Stimulated activated CD8-positive, alpha-beta memory T cell treated with anti-CD3 and anti-CD28 coated beads, Interleukin-12 subunit alpha, Interleukin-12 subunit beta, amount 100 ng/mL, for 24 hours (primary cell): ENCODE data around the gene TSPAN15.
"Not testable (repeated sequence)": the region's sequence is repeated elsewhere in the genome, so short reads cannot be mapped to it uniquely, and the experiment has no call there.

Experiments
- DNase-seq: peaks from one replicate; pipeline ENCODE4 v3.0.0-alpha.2; 2020; ENCODE audit errors: extremely low read depth

TSPAN15 gene

DNA sequence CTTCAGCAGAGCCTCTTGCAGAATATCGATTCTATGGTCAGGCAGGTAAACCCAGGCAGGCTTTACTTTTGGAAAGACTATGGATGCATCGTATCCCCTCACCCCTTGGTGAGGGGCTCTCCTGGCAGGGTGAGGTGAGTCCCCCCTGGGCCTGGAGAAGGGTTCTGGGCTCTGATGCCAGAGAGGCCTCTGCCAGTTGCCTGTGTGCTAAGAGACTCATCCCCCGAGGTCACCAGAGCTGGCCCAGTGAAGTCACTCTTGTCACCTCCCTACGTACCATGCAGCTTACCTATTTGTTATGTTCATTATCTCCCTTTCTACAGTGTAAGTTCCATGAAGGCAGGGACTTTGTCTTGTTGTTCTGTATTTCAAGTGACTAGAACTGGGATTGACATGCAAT, 51.3 kb downstream of the TSPAN15 start:
- no peak for DNase-seq

GRCh38 chr10:69503001-69503895, 52.0 kb downstream of the TSPAN15 start:
- no peak for DNase-seq

DNA sequence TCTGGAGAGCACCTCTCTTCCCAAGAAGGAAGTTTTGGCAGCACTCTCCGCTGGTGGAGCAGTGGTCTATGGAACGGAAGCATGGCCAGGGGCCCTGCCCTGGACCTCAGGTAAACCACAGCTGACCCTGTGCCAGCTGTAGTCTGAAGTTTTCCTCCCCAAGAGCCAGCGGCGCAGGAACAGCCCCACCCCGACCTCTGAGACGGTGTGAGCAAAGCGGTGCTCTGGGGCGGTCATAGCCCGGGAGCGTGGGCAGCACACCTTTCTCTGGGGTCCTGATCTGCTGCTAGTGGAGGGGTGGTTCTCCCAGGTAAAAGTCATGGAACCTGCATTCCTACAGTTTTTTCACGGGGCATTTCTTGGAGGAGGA, 52.6 kb downstream of the TSPAN15 start:
- no peak for DNase-seq

- no peak for DNase-seq
These were observed 53.4 kb downstream of the TSPAN15 start for GRCh38 chr10:69504576-69505250.

GRCh38 chr10:69505636-69506318, 54.5 kb downstream of the TSPAN15 start:
- DNase-seq, result no peak

DNA sequence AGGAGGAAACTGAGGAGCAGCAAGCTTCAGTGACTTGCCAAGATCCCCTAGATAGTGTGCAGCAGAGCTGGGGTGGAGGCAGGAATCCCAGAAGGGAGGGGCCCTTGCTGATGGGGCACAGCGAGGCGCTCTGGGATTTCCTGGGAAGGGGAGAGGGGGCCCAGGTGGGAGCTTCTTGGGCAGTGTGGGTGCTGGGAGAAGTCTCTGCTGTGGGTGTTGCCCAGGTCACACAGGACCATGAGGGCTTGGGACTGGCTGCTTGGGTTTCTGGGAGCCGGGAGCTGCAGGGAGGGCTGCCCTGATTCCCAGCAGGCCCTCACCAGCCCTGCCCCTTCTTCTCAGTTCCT, 55.2 kb downstream of the TSPAN15 start:
- no peak for DNase-seq

- no peak for DNase-seq
These were observed 55.8 kb downstream of the TSPAN15 start for GRCh38 chr10:69506834-69507713.

GRCh38 chr10:69508738-69509340, 57.6 kb downstream of the TSPAN15 start:
- no peak for DNase-seq

GRCh38 chr10:69512901-69513300, 61.6 kb downstream of the TSPAN15 start:
- DNase-seq, result no peak

DNA sequence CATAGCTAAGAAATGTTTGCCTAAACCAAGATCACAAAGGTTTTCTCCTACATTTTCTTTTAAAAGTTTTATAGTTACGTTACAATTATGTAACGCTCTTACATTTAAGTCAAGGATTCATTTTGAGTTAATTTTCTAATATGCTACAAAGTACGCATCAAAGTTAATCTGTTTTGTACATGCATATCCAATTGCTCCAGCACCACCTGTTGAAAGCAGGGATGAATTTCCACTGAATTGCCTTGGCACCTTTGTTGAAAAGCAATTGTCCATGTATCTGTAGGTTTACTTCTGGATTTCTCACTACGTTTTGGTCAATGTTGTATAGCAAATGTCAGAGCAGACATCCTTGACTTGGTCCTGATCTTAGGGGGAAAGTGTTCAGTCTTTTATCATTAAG, 62.4 kb downstream of the TSPAN15 start:
- DNase-seq, result no peak

DNA sequence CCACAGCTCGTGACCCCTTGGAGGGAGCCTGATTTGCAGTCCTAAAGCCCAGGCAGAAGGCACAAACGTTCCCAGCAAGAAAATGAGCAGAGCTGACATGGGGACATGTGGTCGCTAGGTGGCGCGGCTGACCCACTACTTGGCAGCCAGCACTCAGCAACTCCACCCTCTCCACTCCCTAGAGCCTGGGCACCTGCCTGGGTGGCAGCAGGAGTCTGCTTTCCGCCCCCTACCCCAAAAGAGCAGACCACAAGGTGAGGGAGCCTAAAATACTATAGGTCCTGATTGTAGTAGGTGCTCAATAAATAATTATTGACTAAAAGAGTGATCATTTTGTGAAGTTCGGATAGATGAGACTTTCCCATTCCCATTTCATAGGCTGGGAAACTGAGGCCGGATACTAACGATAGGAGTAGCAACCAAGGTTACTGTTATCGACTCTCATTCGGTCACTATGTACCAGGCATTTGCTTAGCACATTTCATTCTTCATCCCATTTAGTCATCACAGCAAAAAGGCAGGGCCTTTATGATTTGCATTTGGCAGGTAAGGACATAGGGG, 64.5 kb downstream of the TSPAN15 start:
- peak; percentile 42 for DNase-seq

- DNase-seq, result no peak
These were observed 65.1 kb downstream of the TSPAN15 start for GRCh38 chr10:69516316-69516715.

GRCh38 chr10:69516796-69517195, 65.5 kb downstream of the TSPAN15 start:
- no peak for DNase-seq

- no peak for DNase-seq
These were observed 66.1 kb downstream of the TSPAN15 start for GRCh38 chr10:69517271-69517848.

GRCh38 chr10:69527961-69528360, 76.7 kb downstream of the TSPAN15 start:
- no peak for DNase-seq

- DNase-seq, result no peak
These were observed 82.4 kb downstream of the TSPAN15 start for GRCh38 chr10:69533658-69534057.

GRCh38 chr10:69536521-69536920, 85.3 kb downstream of the TSPAN15 start:
- DNase-seq, result not testable (repeated sequence)

GRCh38 chr10:69537449-69537848, 86.2 kb downstream of the TSPAN15 start:
- DNase-seq, result no peak

DNA sequence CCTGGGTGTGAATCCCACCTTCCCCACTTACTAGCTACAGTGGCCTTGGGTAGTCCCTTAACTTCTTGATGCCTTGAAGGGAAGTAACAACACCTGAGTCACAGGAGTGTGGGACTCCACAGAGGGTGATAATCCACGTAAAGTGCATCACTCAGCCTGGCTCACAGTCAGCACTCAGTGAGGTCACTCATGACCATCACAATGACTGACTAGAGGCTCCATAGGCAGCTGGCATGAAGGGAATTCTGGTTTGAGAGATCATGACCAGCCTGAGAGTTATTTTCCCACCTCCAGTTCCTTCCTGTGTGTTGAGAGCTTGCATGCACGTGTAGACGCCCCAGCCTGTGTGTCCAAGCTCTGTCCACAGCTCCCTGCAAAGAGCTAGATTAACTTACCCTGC, 87.2 kb downstream of the TSPAN15 start:
- DNase-seq, result no peak

DNA sequence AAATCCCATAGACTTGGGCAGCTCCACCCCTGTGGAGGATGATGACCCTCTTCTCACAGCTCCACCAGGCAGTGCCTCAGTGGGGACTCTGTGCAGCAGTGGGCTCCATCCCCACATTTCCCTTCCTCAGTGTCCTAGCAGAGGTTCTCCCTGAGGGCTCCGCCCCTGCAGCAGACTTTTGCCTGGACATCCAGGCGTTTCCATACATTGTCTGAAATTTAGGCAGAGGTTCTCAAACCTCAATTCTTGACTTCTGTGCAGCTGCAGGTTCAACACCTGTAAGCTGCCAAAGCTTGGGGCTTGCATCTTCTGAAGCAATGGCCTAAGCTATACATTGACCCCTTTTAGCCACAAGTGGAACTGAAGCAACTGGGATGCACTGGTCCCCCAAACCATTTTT, 90.2 kb downstream of the TSPAN15 start:
- no peak for DNase-seq

DNA sequence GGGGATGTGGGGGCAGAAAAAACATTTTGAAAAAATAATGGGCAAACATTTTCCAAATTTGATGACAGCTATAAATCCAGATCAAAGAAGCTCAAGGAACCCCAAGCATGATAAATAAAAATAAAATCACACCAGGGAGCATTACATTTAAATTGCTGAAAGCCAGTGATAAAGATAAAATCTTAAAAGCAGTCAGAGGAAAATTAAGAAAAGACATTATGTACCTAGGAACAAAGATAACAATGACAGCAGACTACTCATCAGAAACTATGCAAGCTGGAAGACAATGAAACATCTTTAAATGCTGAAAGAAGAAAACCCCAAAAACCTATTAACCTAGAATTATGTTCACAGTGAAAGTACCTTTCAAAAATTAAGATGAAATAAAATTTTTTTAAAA, 98.7 kb downstream of the TSPAN15 start:
- DNase-seq, result no peak
